Endothelial cell of umbilical vein (primary cell): ENCODE results near the gene ZMIZ1. TPM values are rescaled to one million over a fixed set of nuclear protein-coding genes. Genes with fewer than 3 reads are reported as not detected.

Experiments used
- BruUV-seq: library from RNA; stranded (reverse); fragments of 400-500 nt; replicated peaks from 2 replicates; lab custom pipeline; 2021; lab: Mats Ljungman, UMichigan
- CTCF ChIA-PET: fragments of 300-600, 350-600 bp; sonication (Branson Sonifier 250); formaldehyde crosslinking; loops from one replicate; lab custom pipeline; 2021; ENCODE audit warnings: antibody characterized with exemption, inconsistent platforms; lab: Charles Lee
- POLR2A ChIA-PET: fragments of 300-600, 350-600 bp; sonication (Branson Sonifier 250); formaldehyde crosslinking; loops from one replicate; lab custom pipeline; 2021; ENCODE audit warnings: antibody characterized with exemption, inconsistent platforms; lab: Charles Lee
- DNase-seq: peaks from one replicate; pipeline ENCODE4 v3.0.0-alpha.2; 2011; ENCODE audit warnings: low read depth, low spot score
- FAIRE-seq: peaks from 2 replicates; lab custom pipeline; 2011; peaks lifted over from hg19 to GRCh38; lab: Jason Lieb, UNC
- H2AFZ ChIP-seq: 2 replicates; pipeline ENCODE4 v1.6.0; 2012; ENCODE audit warnings: low read depth, low read length, control low read depth, inconsistent platforms
- H3K27ac ChIP-seq: 2 replicates; pipeline ENCODE4 v1.5.1; 2011; ENCODE audit warnings: low read depth, mild to moderate bottlenecking, control low read depth, low read length, moderate library complexity; ENCODE audit not compliant: insufficient read depth
- H3K27me3 ChIP-seq, 2 experiments: 2 replicates each; pipeline versions ENCODE4 v1.6.0 to v1.6.1; 2011; ENCODE audit warnings: low read length in 2 of 2, mixed read lengths in 1 of 2; ENCODE audit not compliant: control insufficient read depth in 2 of 2, insufficient read depth in 2 of 2
- H3K36me3 ChIP-seq, 2 experiments: 2 replicates in 1 of 2; 3 replicates in 1 of 2; pipeline ENCODE4 v1.5.1; 2011; ENCODE audit warnings: low read length in 2 of 2, mild to moderate bottlenecking in 1 of 2, moderate library complexity in 1 of 2; ENCODE audit not compliant: control insufficient read depth in 2 of 2, insufficient read depth in 2 of 2; ENCODE audit errors: extremely low read depth in 1 of 2
- H3K4me1 ChIP-seq: 3 replicates; pipeline ENCODE4 v1.5.1; 2011; ENCODE audit warnings: mild to moderate bottlenecking, low read length; ENCODE audit not compliant: control insufficient read depth, insufficient read depth; ENCODE audit errors: extremely low read depth
- H3K4me2 ChIP-seq: 2 replicates; pipeline ENCODE4 v1.6.1; 2011; ENCODE audit warnings: low read length, control low read depth, mixed read lengths; ENCODE audit not compliant: insufficient read depth
- H3K4me3 ChIP-seq, 3 experiments: fragments of 200-600 bp in 1 of 3; sonication (generic), shearing (Covaris generic) in 1 of 3; replicated peaks in 1 of 3; 2 replicates each; pipeline ENCODE4 v1.5.1; 2011 to 2016; ENCODE audit warnings: control low read depth in 3 of 3, low read length in 3 of 3, mild to moderate bottlenecking in 2 of 3, inconsistent platforms in 1 of 3, low read depth in 1 of 3, moderate library complexity in 1 of 3; ENCODE audit not compliant: insufficient read depth in 1 of 3
- H3K79me2 ChIP-seq: 2 replicates; pipeline ENCODE4 v1.6.0; 2012; ENCODE audit warnings: low read length, inconsistent platforms; ENCODE audit not compliant: control insufficient read depth, insufficient read depth
- H3K9ac ChIP-seq: replicated peaks from 2 replicates; pipeline ENCODE3; 2011; ENCODE audit warnings: low read length, control low read depth; ENCODE audit not compliant: insufficient read depth; ENCODE audit errors: extremely low read depth
- H3K9me1 ChIP-seq: replicated peaks from 3 replicates; pipeline ENCODE4 v1.6.0; 2011; ENCODE audit warnings: mild to moderate bottlenecking, low read length; ENCODE audit not compliant: control insufficient read depth, insufficient read depth; ENCODE audit errors: extremely low read depth
- H3K9me3 ChIP-seq: replicated peaks from 2 replicates; pipeline ENCODE4 v1.5.1; 2012; ENCODE audit warnings: low read length, inconsistent platforms; ENCODE audit not compliant: control insufficient read depth, insufficient read depth
- H4K20me1 ChIP-seq: replicated peaks from 2 replicates; pipeline ENCODE3; 2011; ENCODE audit warnings: mild to moderate bottlenecking, low read length; ENCODE audit not compliant: control insufficient read depth, insufficient read depth; ENCODE audit errors: extremely low read depth
- CTCF ChIP-seq, 2 donors: IDR thresholded peaks; 1 replicate in 1 of 2; 2 replicates in 1 of 2; pipeline ENCODE4 v1.5.1; 2011; ENCODE audit warnings: low read length in 2 of 2, mild to moderate bottlenecking in 2 of 2, moderate library complexity in 2 of 2, control low read depth in 1 of 2, inconsistent platforms in 1 of 2, low read depth in 1 of 2; ENCODE audit not compliant: insufficient read depth in 1 of 2; ENCODE audit errors: extremely low read depth in 1 of 2
- MAX ChIP-seq: IDR thresholded peaks from 2 replicates; pipeline ENCODE4 v1.6.1; 2011; ENCODE audit not compliant: insufficient read depth, insufficient read length
- POLR2AphosphoS5 ChIP-seq: IDR thresholded peaks from 2 replicates; pipeline ENCODE4 v1.6.1; 2012; ENCODE audit warnings: low read depth, mild to moderate bottlenecking, control low read depth, low read length, moderate library complexity; ENCODE audit not compliant: insufficient read depth
- dilution Hi-C: fragments of 300-500 bp; cut with MboI; formaldehyde crosslinking; loops from one replicate; pipeline ENCODE4 v1.15.0; 2019; ENCODE audit warnings: low sequenced_read_pairs; ENCODE audit not compliant: extremely low pct_ligation_motif_present
- intact Hi-C: fragments of 100-400 bp; cut with micrococcal nuclease; formaldehyde crosslinking; loops from one replicate; pipeline ENCODE4 v1.10.0; 2022
- polyA plus RNA-seq, 4 experiments: library from polyadenylated mRNA; depleted of rRNA in 3 of 4; stranded (reverse) in 3 of 4; unstranded in 1 of 4; fragments of >200 nt; gene quantifications; 2 replicates each; pipeline versions ENCODE4 v1.2.1 to v1.2.3, GENCODE V29; 2011 to 2012; ENCODE audit warnings: missing spikeins in 1 of 4
- total RNA-seq: library from RNA; stranded (reverse); gene quantifications from 2 replicates; pipeline ENCODE4 v1.2.3, GENCODE V29; 2021

ZMIZ1 gene
- total and polyA plus RNA-seq, 2 donors (not counting 3 experiments of a cell fraction or from before 2014, with no cell fraction given), result 12.5 to 46.7 TPM

GRCh38 chr10:79234391-79235315, 165.9 kb downstream of the ZMIZ1 start:
- dilution Hi-C loops (no loop called here), intact Hi-C loops (no loop called here)
- ChIA-PET POLR2A (no interaction called here), CTCF (interaction anchor here (1.0 kb wide), 1 partner anchor 8 kb away, joined by 4 read pairs; no protein-coding TSS in a partner anchor)
- no peaks in the 10 kb centered on the region for H3K9me3 ChIP-seq
- no peak overlapping the region for H3K4me2 ChIP-seq
- no peak for FAIRE-seq
- no peaks in the 10 kb centered on the region for H3K9me1 ChIP-seq
- peaks cover 0 to 12% of the 10 kb centered on the region in 2 experiments for H3K36me3 ChIP-seq
- no peak for DNase-seq
- no peak for TF ChIP-seq CTCF (IDR thresholded peaks at IDR 0.05; ENCODE audit: extremely low read depth in 1 of 2, insufficient read depth in 1 of 2, low read depth in 1 of 2, low read length in 2 of 2)
- no peak for TF ChIP-seq POLR2AphosphoS5
- no peak for TF ChIP-seq MAX
- H3K27me3 ChIP-seq, result no peaks in the 10 kb centered on the region
- H3K27ac ChIP-seq, result no peak overlapping the region
- no peak overlapping the region for H3K9ac ChIP-seq
- H3K4me1 ChIP-seq, result peaks cover 37% of the 10 kb centered on the region
- no peaks in the 10 kb centered on the region for H4K20me1 ChIP-seq
- no peak overlapping the region for H2AFZ ChIP-seq
- no peaks in the 10 kb centered on the region for H3K79me2 ChIP-seq
- no TSS peak for BruUV-seq
- H3K4me3 ChIP-seq, result no peak overlapping the region
